Caco-2 (cell line): ENCODE results near the gene STAT2. TPM values are rescaled to one million over a fixed set of nuclear protein-coding genes. Genes with fewer than 3 reads are reported as not detected.

Source experiments
- BruUV-seq: library from RNA; stranded (reverse); fragments of 400-500 nt; replicated peaks from 2 replicates; lab custom pipeline; 2021; lab: Mats Ljungman, UMichigan
- CTCF ChIA-PET: fragments of 300-600 bp; sonication (Branson Sonifier 250); formaldehyde crosslinking; loops from one replicate; lab custom pipeline; 2022; ENCODE audit warnings: antibody characterized with exemption; lab: Charles Lee
- POLR2A ChIA-PET: fragments of 300-600 bp; sonication (Branson Sonifier 250); formaldehyde crosslinking; loops from one replicate; lab custom pipeline; 2022; ENCODE audit warnings: antibody characterized with exemption; lab: Charles Lee
- DNase-seq, 2 experiments: peaks; one replicate each; pipeline versions ENCODE4 v3.0.0 to v3.0.0-alpha.2; 2020 to 2022
- H3K27me3 ChIP-seq: replicated peaks from 2 replicates; pipeline ENCODE4 v1.6.0; 2011; ENCODE audit warnings: low read length; ENCODE audit not compliant: control insufficient read depth, insufficient read depth
- H3K36me3 ChIP-seq: 2 replicates; pipeline ENCODE4 v1.5.1; 2011; ENCODE audit warnings: low read length; ENCODE audit not compliant: control insufficient read depth, insufficient read depth
- H3K4me1 ChIP-seq: fragments of 250-450 bp; sonication (Bioruptor Pico); 2 replicates; pipeline ENCODE4 v1.5.1; 2020; ENCODE audit warnings: mild to moderate bottlenecking
- H3K4me3 ChIP-seq: 2 replicates; pipeline ENCODE4 v1.5.1; 2011; ENCODE audit warnings: low read depth, mild to moderate bottlenecking, control low read depth, low read length
- H3K9me3 ChIP-seq: fragments of 250-450 bp; sonication (Bioruptor Pico); 2 replicates; pipeline ENCODE4 v1.5.1; 2020; ENCODE audit warnings: mild to moderate bottlenecking, moderate library complexity
- H3K27ac Mint-ChIP-seq: one replicate; pipeline ENCODE4 v1.8.0; 2022; ENCODE audit warnings: mixed read lengths; ENCODE audit not compliant: unreplicated experiment
- H3K27me3 Mint-ChIP-seq: one replicate; pipeline ENCODE4 v1.8.0; 2022; ENCODE audit warnings: mixed read lengths; ENCODE audit not compliant: insufficient read depth, unreplicated experiment
- H3K36me3 Mint-ChIP-seq: one replicate; pipeline ENCODE4 v1.8.0; 2022; ENCODE audit warnings: mild to moderate bottlenecking, mixed read lengths; ENCODE audit not compliant: insufficient read depth, unreplicated experiment
- H3K4me1 Mint-ChIP-seq: one replicate; pipeline ENCODE4 v1.8.0; 2022; ENCODE audit warnings: low read depth, mixed read lengths; ENCODE audit not compliant: unreplicated experiment
- H3K4me3 Mint-ChIP-seq: one replicate; pipeline ENCODE4 v1.8.0; 2022; ENCODE audit warnings: mild to moderate bottlenecking, moderate library complexity, mixed read lengths; ENCODE audit not compliant: unreplicated experiment
- H3K9me3 Mint-ChIP-seq: one replicate; pipeline ENCODE4 v1.8.0; 2022; ENCODE audit warnings: mixed read lengths; ENCODE audit not compliant: unreplicated experiment
- CTCF ChIP-seq, 2 experiments: fragments of 200-600 bp in 1 of 2; IDR thresholded peaks; 1 replicate in 1 of 2; 2 replicates in 1 of 2; pipeline versions ENCODE4 v1.5.1 to v1.8.0; 2011 to 2022; ENCODE audit warnings: antibody characterized with exemption in 1 of 2, control low read depth in 1 of 2, inconsistent platforms in 1 of 2, low read depth in 1 of 2, low read length in 1 of 2, mild to moderate bottlenecking in 1 of 2, moderate library complexity in 1 of 2; ENCODE audit not compliant: insufficient read depth in 1 of 2, severe bottlenecking in 1 of 2, unreplicated experiment in 1 of 2
- intact Hi-C: fragments of 100-400 bp; cut with micrococcal nuclease; formaldehyde crosslinking; loops from one replicate; pipeline ENCODE4 v1.10.0; 2022; ENCODE audit not compliant: unreplicated experiment
- total RNA-seq: library from RNA; stranded (reverse); gene quantifications from 2 replicates; pipeline ENCODE4 v1.2.3, GENCODE V29; 2022

The STAT2 gene
- total RNA-seq, 1 experiment from 2014 or later: 76.7 TPM

DNA sequence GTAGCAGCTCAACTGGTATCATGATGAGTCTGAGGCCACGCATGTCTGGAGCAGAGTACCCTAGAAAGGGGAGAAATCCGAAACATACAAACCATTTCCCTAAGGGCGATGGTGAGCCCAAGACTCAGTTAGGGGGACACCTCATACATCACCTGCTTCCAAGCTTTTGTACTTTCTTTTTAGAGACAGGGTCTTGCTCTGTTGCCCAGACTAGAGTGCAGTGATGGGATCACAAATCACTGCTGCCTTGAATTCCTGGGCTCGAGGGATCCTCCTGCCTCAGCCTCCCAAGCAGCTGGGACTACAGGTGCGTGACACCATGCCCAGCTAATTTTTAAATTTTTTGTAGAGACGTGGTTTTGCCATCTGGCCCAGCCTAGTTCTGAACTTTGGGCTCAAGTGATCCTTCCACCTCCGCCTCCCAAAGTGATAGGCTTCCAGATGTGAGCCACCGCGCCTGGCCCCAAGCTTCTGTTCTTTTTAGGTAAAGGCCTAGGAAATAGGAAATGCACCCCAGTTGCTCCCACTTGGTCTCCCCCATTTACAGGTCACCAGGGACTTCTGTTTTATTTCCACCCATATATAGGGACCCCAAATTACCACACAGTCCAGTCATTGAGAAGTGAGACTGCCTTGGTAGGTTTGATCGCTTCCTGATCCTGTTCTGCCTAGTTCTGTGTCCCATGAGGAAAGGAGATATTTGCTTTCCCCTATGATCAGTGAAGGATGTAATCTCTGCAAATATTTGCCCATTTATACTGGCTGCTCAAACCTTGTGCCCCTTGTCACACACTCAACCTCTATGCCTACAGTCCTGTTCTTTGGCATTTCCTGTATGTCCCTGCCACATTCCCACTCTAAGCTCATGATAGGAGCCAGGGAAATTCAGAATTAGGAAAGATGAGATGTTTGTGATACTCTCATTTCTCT, 2.5 kb upstream of the STAT2 start, which contains the start of gene APOF:
APOF (minus strand) TSS at position 728 of the 930 bp plus-strand sequence; CDS start at position 616, 112 bp downstream.
- 0 out of 2 replicates have a peak, but pooled peaks cover 3% of the 10 kb centered on the region for H3K4me1 ChIP-seq
- H3K9me3 Mint-ChIP-seq: no peaks in the 10 kb centered on the region
- DNase-seq: no peak
- no TSS peak for BruUV-seq
- H3K27me3 Mint-ChIP-seq: no peaks in the 10 kb centered on the region
- H3K4me1 Mint-ChIP-seq: peaks cover 12% of the 10 kb centered on the region
- H3K27me3 ChIP-seq: no peaks in the 10 kb centered on the region
- H3K4me3 ChIP-seq: no peak within 1 kb of the TSS
- no peaks in the 10 kb centered on the region for H3K36me3 ChIP-seq
- TF ChIP-seq CTCF (IDR thresholded peaks at IDR 0.05; ENCODE audit: insufficient read depth in 1 of 2, low read depth in 1 of 2, low read length in 1 of 2, severe bottlenecking in 1 of 2, unreplicated experiment in 1 of 2): no peak
- peak within 1 kb of the TSS; percentile 90 for H3K4me3 Mint-ChIP-seq
- ChIA-PET POLR2A (no interaction called here), CTCF (interaction anchor here (0.6 kb wide), 1 partner anchor 140 kb away, joined by 3 read pairs; no protein-coding TSS in a partner anchor)
- H3K36me3 Mint-ChIP-seq: peaks cover 15% of the 10 kb centered on the region
- intact Hi-C loops: no loop called here
- peak within 1 kb of the TSS; percentile 94 for H3K27ac Mint-ChIP-seq
- H3K9me3 ChIP-seq: no peaks in the 10 kb centered on the region

DNA sequence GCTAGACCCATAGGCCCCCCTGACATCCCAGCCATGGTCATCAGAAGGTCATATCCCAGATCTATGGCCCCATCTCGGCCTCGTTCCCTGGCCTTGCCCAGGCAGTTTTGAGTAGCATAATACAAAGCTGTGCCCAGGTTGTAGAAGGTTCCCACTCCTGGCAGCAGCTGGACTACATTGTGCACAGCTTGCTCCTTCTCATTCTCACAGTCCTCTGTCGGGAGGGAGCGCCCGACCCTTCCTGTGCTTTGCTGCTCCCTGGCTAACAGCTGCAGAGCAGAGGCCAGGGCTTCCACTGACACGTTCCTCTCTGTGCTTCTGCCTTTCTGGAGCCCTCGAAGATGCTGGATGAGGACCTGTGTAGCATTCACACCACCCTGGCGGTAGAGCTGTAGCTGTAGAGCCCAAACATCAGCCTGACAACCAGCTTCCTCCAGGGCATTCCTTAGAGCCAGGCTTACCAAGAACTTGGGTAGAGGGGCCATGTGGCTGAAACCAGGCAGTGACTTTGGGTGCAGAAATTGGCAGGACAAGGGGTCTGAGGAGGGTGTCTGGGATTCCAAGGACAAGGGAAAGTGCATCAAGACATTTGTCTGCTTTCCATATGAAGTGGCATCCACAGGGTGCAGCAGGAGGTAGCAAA, 1.7 kb upstream of the STAT2 start:
- intact Hi-C loops: no loop called here
- peak overlapping the region; percentile 90 for H3K4me3 Mint-ChIP-seq
- H3K27me3 ChIP-seq: no peaks in the 10 kb centered on the region
- no peaks in the 10 kb centered on the region for H3K9me3 ChIP-seq
- peak overlapping the region; percentile 94 for H3K27ac Mint-ChIP-seq
- 0 out of 2 replicates have a peak, but pooled peaks cover 3% of the 10 kb centered on the region for H3K4me1 ChIP-seq
- ChIA-PET POLR2A (no interaction called here), CTCF (interaction anchor here (0.6 to 2.1 kb wide), 3 partner anchors 46 to 140 kb away, joined by 3 to 7 read pairs (median 5); partner anchors contain the start of gene CNPY2)
- no TSS peak for BruUV-seq
- no peak for TF ChIP-seq CTCF (IDR thresholded peaks at IDR 0.05; ENCODE audit: insufficient read depth in 1 of 2, low read depth in 1 of 2, low read length in 1 of 2, severe bottlenecking in 1 of 2, unreplicated experiment in 1 of 2)
- H3K36me3 Mint-ChIP-seq: peaks cover 15% of the 10 kb centered on the region
- H3K9me3 Mint-ChIP-seq: no peaks in the 10 kb centered on the region
- no peak overlapping the region for H3K4me3 ChIP-seq
- no peaks in the 10 kb centered on the region for H3K27me3 Mint-ChIP-seq
- no peak for DNase-seq
- H3K4me1 Mint-ChIP-seq: peaks cover 12% of the 10 kb centered on the region
- no peaks in the 10 kb centered on the region for H3K36me3 ChIP-seq
